Neural cell (in vitro differentiated cells): ENCODE measurements around the gene PTPRT. TPM values are rescaled to one million over a fixed set of nuclear protein-coding genes. Genes with fewer than 3 reads are reported as not detected.

Source experiments
- H2AFZ ChIP-seq: fragments of 200-600, 300-800 bp; sonication (generic), shearing (Covaris generic); 2 replicates; pipeline ENCODE4 v1.6.0; 2014; ENCODE audit warnings: low read depth, mild to moderate bottlenecking, antibody characterized with exemption, low read length, moderate library complexity
- H3F3A ChIP-seq: fragments of 200-600 bp; shearing (Covaris generic); 2 replicates; pipeline ENCODE4 v1.6.1; 2016; ENCODE audit warnings: mild to moderate bottlenecking, moderate library complexity, mixed read lengths, antibody characterized with exemption, low read length; ENCODE audit not compliant: insufficient read depth, poor library complexity, severe bottlenecking
- H3K27ac ChIP-seq: fragments of 200-600, 300-800 bp; sonication (generic), shearing (Covaris generic); 2 replicates; pipeline ENCODE4 v1.5.1; 2014; ENCODE audit warnings: mild to moderate bottlenecking, low read length, moderate library complexity
- H3K27me3 ChIP-seq: fragments of 300-800, 200-600 bp; sonication (generic), shearing (Covaris generic); 2 replicates; pipeline ENCODE4 v1.6.0; 2014; ENCODE audit warnings: mild to moderate bottlenecking, low read depth, low read length, moderate library complexity; ENCODE audit not compliant: insufficient read depth
- H3K36me3 ChIP-seq: fragments of 300-800, 200-600 bp; sonication (generic), shearing (Covaris generic); 2 replicates; pipeline ENCODE4 v1.5.1; 2014; ENCODE audit warnings: mild to moderate bottlenecking, antibody characterized with exemption, low read length, moderate library complexity; ENCODE audit not compliant: insufficient read depth
- H3K4me2 ChIP-seq: fragments of 300-800, 200-600 bp; sonication (generic), shearing (Covaris generic); 2 replicates; pipeline ENCODE4 v1.6.0; 2014; ENCODE audit warnings: mild to moderate bottlenecking, low read length
- H3K4me3 ChIP-seq: fragments of 300-800, 200-600 bp; sonication (generic), shearing (Covaris generic); 2 replicates; pipeline ENCODE4 v1.5.1; 2014; ENCODE audit warnings: mild to moderate bottlenecking, low read length, moderate library complexity
- H3K79me2 ChIP-seq: fragments of 200-600 bp; shearing (Covaris generic); replicated peaks from 2 replicates; pipeline ENCODE4 v1.6.0; 2014; ENCODE audit warnings: mild to moderate bottlenecking, low read length, moderate library complexity; ENCODE audit not compliant: insufficient read depth
- H3K9ac ChIP-seq: fragments of 300-800, 200-600 bp; sonication (generic), shearing (Covaris generic); 2 replicates; pipeline ENCODE4 v1.6.1; 2016; ENCODE audit warnings: mild to moderate bottlenecking, low read length, mixed read lengths
- H3K9me2 ChIP-seq: fragments of 200-600 bp; shearing (Covaris generic); 2 replicates; pipeline ENCODE4 v1.6.1; 2016; ENCODE audit warnings: mild to moderate bottlenecking, low read length, mixed read lengths; ENCODE audit not compliant: insufficient read depth
- H3K9me3 ChIP-seq: fragments of 200-600, 300-800 bp; sonication (generic), shearing (Covaris generic); 2 replicates; pipeline ENCODE4 v1.6.1; 2016; ENCODE audit warnings: mild to moderate bottlenecking, mixed run types, low read length, moderate library complexity, mixed read lengths
- H4K20me1 ChIP-seq: fragments of 200-600 bp; shearing (Covaris generic); 2 replicates; pipeline ENCODE4 v1.6.1; 2016; ENCODE audit warnings: mild to moderate bottlenecking, mixed run types; ENCODE audit not compliant: insufficient read depth
- EP300 ChIP-seq: fragments of 450-650 bp; conservative IDR thresholded peaks from 2 replicates; pipeline ENCODE4 v1.6.1; 2014; ENCODE audit warnings: antibody characterized with exemption, mild to moderate bottlenecking, moderate library complexity; ENCODE audit not compliant: poor library complexity, severe bottlenecking
- EZH2 ChIP-seq: fragments of 200-600, 300-800 bp; shearing (Covaris generic), sonication (generic); IDR thresholded peaks from 2 replicates; pipeline ENCODE4 v1.6.1; 2014; ENCODE audit warnings: antibody characterized with exemption, low read length, borderline replicate concordance, mild to moderate bottlenecking; ENCODE audit not compliant: insufficient read depth, poor library complexity, severe bottlenecking
- MXI1 ChIP-seq: fragments of 450-650 bp; conservative IDR thresholded peaks from 2 replicates; pipeline ENCODE4 v1.6.1; 2014; ENCODE audit warnings: antibody characterized with exemption, mild to moderate bottlenecking; ENCODE audit not compliant: poor library complexity, severe bottlenecking
- POLR2AphosphoS5 ChIP-seq: IDR thresholded peaks from 2 replicates; pipeline ENCODE4 v1.6.1; 2012
- RAD21 ChIP-seq: fragments of 450-650 bp; conservative IDR thresholded peaks from 2 replicates; pipeline ENCODE4 v1.6.1; 2014; ENCODE audit warnings: antibody characterized with exemption, mild to moderate bottlenecking, moderate library complexity
- SMC3 ChIP-seq: fragments of 450-650 bp; conservative IDR thresholded peaks from 2 replicates; pipeline ENCODE4 v1.6.1; 2014; ENCODE audit warnings: antibody characterized with exemption, mild to moderate bottlenecking, moderate library complexity; ENCODE audit not compliant: poor library complexity
- TAF1 ChIP-seq: IDR thresholded peaks from 2 replicates; pipeline ENCODE4 v1.6.1; 2012; ENCODE audit warnings: low read depth
- polyA plus RNA-seq: library from polyadenylated mRNA; depleted of rRNA; stranded (reverse); fragments of >200 nt; gene quantifications from 2 replicates; pipeline ENCODE4 v1.2.3, GENCODE V29; 2014
- TF ChIP-seq, protein P1 (sequence below): IDR thresholded peaks from 2 replicates; pipeline ENCODE4 v1.6.1; 2012; ENCODE audit warnings: borderline replicate concordance
- TF ChIP-seq, protein P2 (sequence below): fragments of 450-650 bp; IDR thresholded peaks from 2 replicates; pipeline ENCODE4 v1.5.1; 2014; ENCODE audit warnings: antibody characterized with exemption, mild to moderate bottlenecking, moderate library complexity; ENCODE audit not compliant: poor library complexity, severe bottlenecking

The PTPRT gene
- polyA plus RNA-seq, 1 donor from 2014 or later, result 9.2 TPM

DNA sequence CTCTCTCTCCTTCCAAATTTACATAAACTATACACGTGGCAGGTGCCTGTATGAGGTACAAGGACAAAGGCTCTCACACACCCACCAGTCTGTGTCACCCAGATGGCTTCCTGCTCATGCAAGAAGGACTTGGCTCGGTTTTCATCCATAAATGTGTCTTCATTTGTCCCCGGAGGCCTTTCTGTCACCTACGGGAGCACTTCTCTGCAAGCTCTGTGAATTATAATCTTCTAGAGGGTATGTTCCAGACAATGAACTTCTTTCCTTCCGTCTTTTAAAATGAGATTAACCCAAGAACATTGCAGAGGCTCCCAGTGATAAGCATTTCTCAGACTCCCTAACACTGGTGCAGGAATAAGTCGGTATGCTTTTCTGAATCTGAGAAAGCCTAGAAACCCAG is 123.6 kb downstream of the PTPRT start:
- Histone ChIP-seq H3K9ac (no peak overlapping the region), H4K20me1 (no peaks in the 10 kb centered on the region), H3K4me2 (no peak overlapping the region), H3K79me2 (no peaks in the 10 kb centered on the region), H3K27me3 (no peaks in the 10 kb centered on the region), H3K4me3 (no peak overlapping the region), H3K9me2 (no peaks in the 10 kb centered on the region), H3K36me3 (no peaks in the 10 kb centered on the region), H2AFZ (no peak overlapping the region), H3F3A (no peaks in the 10 kb centered on the region), H3K9me3 (no peaks in the 10 kb centered on the region), H3K27ac (no peak overlapping the region)
- TF ChIP-seq EP300, result no peak
- no peak for TF ChIP-seq MXI1
- no peak for TF ChIP-seq POLR2AphosphoS5
- no peak for TF ChIP-seq EZH2
- TF ChIP-seq RAD21, result no peak
- no peak for TF ChIP-seq TAF1
- TF ChIP-seq, protein P1, sequence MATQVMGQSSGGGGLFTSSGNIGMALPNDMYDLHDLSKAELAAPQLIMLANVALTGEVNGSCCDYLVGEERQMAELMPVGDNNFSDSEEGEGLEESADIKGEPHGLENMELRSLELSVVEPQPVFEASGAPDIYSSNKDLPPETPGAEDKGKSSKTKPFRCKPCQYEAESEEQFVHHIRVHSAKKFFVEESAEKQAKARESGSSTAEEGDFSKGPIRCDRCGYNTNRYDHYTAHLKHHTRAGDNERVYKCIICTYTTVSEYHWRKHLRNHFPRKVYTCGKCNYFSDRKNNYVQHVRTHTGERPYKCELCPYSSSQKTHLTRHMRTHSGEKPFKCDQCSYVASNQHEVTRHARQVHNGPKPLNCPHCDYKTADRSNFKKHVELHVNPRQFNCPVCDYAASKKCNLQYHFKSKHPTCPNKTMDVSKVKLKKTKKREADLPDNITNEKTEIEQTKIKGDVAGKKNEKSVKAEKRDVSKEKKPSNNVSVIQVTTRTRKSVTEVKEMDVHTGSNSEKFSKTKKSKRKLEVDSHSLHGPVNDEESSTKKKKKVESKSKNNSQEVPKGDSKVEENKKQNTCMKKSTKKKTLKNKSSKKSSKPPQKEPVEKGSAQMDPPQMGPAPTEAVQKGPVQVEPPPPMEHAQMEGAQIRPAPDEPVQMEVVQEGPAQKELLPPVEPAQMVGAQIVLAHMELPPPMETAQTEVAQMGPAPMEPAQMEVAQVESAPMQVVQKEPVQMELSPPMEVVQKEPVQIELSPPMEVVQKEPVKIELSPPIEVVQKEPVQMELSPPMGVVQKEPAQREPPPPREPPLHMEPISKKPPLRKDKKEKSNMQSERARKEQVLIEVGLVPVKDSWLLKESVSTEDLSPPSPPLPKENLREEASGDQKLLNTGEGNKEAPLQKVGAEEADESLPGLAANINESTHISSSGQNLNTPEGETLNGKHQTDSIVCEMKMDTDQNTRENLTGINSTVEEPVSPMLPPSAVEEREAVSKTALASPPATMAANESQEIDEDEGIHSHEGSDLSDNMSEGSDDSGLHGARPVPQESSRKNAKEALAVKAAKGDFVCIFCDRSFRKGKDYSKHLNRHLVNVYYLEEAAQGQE, result no peak
- TF ChIP-seq, protein P2, sequence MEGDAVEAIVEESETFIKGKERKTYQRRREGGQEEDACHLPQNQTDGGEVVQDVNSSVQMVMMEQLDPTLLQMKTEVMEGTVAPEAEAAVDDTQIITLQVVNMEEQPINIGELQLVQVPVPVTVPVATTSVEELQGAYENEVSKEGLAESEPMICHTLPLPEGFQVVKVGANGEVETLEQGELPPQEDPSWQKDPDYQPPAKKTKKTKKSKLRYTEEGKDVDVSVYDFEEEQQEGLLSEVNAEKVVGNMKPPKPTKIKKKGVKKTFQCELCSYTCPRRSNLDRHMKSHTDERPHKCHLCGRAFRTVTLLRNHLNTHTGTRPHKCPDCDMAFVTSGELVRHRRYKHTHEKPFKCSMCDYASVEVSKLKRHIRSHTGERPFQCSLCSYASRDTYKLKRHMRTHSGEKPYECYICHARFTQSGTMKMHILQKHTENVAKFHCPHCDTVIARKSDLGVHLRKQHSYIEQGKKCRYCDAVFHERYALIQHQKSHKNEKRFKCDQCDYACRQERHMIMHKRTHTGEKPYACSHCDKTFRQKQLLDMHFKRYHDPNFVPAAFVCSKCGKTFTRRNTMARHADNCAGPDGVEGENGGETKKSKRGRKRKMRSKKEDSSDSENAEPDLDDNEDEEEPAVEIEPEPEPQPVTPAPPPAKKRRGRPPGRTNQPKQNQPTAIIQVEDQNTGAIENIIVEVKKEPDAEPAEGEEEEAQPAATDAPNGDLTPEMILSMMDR, result no peak
- TF ChIP-seq SMC3, result no peak

DNA sequence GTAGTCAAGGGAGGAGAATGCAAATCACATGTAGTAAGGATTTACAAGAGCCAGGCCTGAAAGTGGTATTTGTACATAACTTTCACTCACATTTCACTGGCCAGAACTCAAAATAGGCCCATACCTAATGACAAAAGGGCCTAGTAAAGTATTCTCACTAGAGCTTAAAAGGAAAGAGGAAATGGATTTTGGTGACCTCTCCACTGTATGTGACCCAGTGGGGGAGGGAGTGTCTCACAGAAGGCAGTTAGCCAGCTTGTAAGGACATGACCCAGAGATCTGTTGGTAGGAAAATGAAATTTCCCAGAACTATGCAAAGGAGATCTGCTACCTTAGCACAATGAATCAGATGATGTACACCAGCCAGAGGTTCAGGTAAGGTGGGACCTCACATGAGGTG is 124.4 kb downstream of the PTPRT start:
- Histone ChIP-seq H4K20me1 (no peaks in the 10 kb centered on the region), H3K4me3 (no peak overlapping the region), H3F3A (no peaks in the 10 kb centered on the region), H3K9me2 (no peaks in the 10 kb centered on the region), H3K9ac (no peak overlapping the region), H3K9me3 (no peaks in the 10 kb centered on the region), H3K27ac (no peak overlapping the region), H3K4me2 (no peak overlapping the region), H3K27me3 (no peaks in the 10 kb centered on the region), H3K79me2 (no peaks in the 10 kb centered on the region), H3K36me3 (no peaks in the 10 kb centered on the region), H2AFZ (no peak overlapping the region)
- no peak for TF ChIP-seq MXI1
- TF ChIP-seq TAF1, result no peak
- no peak for TF ChIP-seq EZH2
- TF ChIP-seq, protein P1, result no peak
